GM15510 (cell line): ENCODE data around the gene MAT2A.

Experiments
- POLR2A ChIP-seq: IDR thresholded peaks from 3 replicates; pipeline ENCODE4 v1.6.1; 2011; ENCODE audit warnings: borderline replicate concordance; ENCODE audit not compliant: insufficient read length; ENCODE audit errors: extremely low read depth

The MAT2A gene

DNA sequence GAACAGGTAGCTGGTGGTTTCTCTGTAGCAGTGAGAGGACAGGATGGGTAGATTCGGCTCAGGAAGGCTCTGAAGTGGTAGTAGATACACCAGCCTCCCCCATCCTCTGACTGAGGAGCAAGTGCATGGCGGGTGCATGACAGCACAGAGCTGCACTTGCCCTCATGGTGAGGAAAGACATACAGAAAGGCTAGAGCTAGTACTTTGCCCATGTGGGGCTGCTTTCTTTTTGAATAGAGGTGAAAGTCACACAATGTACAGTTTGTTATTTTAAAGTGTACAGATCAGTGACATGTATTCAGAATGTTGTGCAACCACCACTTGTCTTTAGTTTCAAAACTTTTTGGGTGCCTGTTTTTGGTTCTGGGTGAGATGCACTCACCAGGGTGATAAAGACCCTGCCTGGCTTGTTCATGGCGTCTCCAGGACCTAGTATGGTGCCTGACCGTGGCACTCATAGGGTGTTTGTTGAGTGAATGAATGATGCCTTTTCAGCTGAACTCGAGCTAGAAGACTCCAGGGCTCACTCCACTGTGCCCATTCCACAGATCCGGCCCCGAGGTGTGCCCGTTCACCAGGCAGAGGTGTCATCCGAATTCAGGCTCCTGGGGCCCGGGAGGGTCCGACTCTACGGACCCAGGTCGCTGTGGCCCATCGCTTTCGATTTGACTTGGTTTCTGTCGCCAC lies 44.8 kb downstream of the MAT2A start:
- no peak for TF ChIP-seq POLR2A

DNA sequence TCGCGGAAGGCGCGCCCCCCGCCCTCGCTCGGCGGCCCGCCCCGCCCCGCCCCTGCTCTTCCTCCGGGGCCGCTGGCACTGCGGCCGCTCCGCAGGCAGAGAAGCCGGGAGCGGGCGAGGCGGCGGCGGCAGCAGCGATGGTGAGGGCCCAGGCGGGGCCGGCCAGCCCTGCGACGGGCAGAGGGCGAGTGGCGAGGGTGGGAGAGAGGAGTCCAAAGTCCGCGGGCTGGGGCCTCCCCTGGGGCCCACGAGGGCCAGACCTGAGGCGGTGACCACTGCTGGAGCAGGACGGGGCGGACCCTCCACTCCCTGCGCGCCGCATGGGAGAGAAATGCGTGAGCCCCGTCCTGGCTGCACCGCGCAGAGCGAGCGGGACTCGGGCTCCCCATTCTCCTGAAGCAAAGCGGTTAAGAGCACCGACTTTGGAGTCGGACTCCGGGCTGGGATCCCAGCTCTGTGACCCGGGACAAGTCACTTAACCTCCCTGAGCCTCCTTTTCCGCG lies 45.4 kb downstream of the MAT2A start, which contains the start of gene VAMP5:
Gene VAMP5, plus strand, starts transcription at position 78 of the 503 bp plus-strand sequence. Its CDS starts 60 bp downstream, at position 138.
- TF ChIP-seq POLR2A = peak; percentile 51

DNA sequence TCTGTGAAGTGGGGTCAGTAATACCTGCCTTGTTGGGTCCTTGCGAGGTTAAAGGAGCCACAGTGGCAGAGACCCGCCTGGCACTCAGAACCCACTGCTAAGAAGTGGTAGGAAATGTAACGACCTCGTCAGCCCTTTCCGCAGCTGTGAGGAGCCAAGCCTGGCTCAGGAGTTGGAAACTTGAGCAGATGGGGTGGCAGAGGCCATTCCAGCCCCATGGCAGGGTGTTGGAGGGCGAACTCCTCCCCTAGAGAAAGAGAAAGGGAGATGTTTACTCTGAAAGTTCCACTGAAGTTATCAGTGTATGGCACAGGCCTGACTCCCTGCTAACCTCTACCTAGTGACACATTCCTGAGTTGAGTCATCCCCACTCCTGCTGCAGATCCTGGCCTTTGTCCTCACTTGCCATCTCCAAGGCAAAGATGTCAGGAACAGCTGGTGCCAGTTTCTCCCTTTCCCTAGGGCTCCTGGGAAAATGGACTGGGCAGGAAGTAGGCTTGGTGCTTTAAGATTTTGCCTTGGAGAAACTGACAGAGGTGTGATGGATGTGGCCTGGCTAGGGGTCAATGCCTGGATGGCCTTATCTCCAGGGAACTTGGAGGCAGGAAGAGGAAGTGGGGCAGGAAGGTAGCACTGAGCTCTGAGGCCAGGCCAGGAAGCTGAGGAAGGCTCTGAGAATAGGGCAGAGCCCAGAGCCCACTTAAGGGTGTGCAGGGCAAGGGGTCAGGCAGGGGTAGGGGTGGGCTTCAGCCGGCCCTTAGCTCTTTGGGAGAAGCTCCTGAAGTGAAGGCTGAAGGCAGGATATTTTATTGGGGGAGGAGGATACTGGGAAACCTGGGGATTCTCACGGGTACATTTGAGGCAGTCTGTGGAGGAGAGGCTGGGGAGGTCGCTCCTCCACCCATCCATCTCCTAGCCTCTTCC lies 46.2 kb downstream of the MAT2A start:
- TF ChIP-seq POLR2A = no peak

DNA sequence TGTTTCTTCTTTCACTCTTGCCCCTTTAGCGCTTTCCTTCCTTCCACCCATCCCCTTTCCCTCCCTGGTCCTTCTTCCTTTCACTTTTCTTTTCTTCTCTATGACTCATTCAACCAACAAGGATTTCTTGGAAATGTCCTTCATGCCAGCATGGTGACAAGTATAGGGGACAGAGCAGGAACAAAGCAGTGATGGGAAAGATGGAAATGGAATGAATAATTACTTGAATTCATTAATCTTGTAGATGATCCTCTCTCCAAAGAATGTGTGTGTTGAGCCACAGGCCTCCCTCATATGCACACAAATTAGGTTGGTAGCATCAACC lies 46.8 kb downstream of the MAT2A start:
- no peak for TF ChIP-seq POLR2A

DNA sequence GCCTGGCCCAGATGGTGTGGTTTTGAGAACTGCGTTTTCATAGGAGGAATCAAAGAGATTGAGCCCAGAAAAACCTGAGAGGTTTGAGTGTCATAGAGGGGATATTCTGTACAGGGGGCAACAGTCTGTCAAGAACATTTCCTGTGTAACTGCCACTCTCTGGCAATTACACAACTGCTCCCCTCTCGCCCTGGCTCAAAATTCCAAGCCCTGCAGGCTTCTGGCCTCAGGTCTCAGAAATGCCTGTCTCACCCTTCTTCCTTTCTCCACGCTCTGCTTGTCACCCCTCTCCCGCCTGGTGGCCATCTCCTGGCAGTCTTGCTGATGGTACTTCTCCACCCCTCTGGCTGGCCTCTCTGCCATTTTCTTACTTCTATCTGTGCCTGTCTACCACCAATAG lies 49.3 kb downstream of the MAT2A start:
- no peak for TF ChIP-seq POLR2A

DNA sequence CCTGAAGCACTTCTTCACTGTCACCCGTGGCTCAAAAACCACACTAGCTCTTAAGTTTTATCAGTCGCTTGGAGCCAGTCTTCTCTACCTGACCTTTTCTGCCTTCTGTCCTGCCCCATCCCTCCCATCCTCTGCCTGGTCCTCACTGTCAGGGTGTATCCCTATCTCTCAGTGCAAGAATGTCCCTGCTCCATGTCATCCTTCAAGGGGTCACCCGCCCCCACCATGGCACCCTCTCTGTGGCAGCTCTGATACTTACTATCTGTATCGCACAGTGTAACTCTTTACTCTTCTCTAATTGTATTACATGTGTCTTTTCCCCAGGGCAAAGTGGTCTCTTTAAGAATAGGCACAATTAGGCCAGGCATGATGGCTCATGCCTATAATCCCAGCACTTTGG lies 49.7 kb downstream of the MAT2A start:
- TF ChIP-seq POLR2A = no peak

DNA sequence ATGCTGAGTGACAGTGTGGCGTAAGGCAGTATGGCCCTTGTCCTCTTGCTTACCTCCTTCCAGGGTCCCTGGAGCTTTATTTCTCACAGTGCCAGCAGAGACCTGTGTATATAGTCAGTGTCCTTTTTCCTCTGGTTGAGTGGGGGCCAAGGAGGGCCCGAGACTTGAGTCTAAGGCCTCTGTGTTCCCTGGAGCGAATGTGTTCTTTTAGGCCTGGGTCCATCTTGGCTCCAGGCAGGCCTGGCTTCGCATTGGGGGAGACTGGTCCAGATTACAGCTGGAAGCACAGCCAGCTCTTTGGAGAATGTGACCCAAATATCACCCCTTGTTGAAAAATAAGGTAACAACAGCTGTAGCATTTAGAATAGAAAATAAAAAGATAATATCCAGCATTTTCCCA lies 50.2 kb downstream of the MAT2A start:
- no peak for TF ChIP-seq POLR2A

DNA sequence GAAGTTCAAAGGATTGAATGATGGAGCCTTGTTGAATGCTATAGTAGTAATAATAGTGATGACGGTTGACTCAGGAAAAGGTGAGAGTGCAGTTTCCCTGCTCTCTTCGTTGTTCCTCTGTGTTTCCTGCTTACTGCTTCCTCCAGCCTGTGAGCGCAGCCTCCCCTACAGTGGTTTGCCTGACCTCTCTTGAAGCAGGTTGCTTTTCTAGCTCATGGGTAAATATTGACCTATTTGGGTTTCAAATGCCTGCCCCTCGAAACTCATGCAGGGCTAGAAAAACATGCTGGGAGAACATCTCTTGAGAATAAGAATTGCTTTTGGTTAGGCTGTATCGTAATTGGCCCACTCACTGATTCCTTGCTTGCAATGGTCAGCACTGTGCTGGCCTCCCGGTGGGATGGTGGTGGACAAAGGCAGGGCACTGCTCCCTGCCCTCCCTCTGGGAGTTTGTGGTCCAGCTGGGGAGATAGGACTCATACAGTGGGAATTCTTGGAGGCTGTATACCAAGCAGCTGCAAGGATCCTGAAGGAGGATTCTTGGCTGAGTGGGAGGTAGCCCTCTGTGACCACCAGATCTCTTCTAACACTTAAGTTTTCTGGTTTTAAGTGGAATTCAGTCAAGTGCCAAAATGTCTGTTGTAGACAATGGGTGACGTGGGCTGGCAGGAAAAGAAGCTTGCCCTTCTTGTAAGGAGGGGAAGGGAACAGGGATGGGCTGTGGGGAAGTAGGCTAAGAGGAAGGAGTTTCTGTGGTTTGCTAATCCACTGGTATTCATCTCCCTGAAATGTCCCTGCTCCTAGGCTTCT lies 51.2 kb downstream of the MAT2A start:
- no peak for TF ChIP-seq POLR2A

DNA sequence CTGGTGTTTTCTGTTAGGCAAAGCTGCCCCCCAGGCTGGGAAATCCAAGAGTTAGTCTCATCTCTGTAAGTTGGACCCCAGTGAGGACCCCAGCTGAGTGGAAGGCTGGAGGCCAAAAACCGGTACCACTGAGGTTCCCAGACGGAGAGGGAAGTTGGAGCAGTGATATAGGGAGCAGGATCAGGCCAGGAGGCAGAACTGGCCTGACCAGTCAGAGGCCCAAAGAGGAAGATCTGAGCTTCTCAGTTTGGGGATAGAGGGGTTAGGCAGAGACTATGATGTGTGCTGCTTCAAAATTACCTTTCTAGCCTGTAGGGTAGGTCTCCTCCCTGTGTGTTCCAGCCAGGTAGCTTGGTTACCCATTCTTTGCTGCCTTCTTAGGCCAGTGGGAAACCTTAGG lies 52.0 kb downstream of the MAT2A start:
- no peak for TF ChIP-seq POLR2A

DNA sequence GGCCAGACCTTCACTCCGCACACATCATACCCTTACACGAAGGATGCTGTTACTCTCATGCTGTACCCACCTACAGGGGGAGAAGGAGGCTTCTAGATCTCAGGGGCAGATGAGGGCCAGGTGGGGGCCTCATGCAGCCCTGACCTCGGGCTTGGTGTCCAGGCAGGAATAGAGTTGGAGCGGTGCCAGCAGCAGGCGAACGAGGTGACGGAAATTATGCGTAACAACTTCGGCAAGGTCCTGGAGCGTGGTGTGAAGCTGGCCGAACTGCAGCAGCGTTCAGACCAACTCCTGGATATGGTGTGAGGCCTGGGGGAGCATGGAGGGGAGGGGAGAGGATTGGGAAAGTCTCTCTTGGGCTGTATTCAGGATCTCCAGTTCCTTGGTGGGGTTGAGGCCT lies 52.6 kb downstream of the MAT2A start:
- no peak for TF ChIP-seq POLR2A

DNA sequence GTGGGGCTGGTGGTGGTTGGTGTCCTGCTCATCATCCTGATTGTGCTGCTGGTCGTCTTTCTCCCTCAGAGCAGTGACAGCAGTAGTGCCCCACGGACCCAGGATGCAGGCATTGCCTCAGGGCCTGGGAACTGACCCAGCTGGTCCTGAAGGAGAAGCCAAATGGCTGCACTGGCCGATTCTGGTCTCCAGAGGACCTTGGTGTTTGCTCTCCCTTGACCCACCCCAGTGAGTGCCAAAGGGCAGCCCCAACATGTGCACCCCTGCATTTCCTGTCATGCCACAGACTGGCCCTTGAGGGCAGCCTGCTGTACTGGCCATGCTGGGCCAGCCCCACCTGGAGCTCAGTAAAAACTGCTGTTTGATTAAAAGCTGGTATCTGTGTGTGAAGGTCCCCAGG lies 54.1 kb downstream of the MAT2A start:
- TF ChIP-seq POLR2A = peak; percentile 19
